UCSD-AML1 (cell line): ENCODE data around the gene ANAPC2.

ENCODE experiments used
- DNase-seq: peaks from one replicate; lab custom pipeline; 2025; ENCODE audit not compliant: unreplicated experiment; lab: John Stamatoyannopoulos, UW

The ANAPC2 gene

DNA sequence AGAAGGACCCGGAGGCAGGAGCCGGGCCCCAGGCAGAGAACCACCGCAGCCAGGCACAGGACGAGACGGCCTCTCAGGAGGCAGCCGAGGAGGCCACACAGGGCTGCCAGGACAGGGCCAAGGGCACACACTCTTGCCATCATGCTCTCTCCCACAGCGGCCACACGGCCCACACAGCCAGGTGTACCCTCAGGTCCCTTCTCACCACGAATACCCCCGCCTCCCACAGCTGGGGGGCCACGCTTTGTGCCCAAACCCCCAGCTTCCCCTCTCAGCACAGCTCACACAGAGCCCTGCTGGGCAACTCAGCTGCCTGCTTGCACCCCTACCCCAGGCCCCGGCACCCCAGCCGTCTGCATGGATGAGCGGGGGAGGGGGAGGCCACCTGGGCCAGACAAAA is 5.4 kb upstream of the ANAPC2 start:
- DNase-seq, result no peak

DNA sequence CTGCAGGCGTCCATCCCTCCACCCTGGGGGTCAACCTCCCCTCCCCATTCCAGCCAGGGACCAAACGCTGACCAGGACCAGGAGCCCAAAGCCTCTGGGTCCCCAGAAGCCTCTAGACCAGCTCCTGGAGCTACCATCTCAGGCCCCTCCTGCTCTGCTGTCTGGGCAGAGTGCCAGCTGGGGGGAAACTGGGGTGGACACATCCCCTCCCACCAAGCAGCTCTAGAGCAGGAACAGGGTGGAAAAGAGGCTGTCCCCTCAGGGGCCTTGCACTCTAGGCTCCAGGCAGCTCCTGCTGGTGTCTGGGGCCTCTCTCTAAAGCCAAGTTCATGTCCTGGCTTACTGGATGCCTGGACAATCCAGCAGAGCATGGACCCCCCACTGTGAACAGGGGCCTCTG is 4.5 kb upstream of the ANAPC2 start:
- no peak for DNase-seq

DNA sequence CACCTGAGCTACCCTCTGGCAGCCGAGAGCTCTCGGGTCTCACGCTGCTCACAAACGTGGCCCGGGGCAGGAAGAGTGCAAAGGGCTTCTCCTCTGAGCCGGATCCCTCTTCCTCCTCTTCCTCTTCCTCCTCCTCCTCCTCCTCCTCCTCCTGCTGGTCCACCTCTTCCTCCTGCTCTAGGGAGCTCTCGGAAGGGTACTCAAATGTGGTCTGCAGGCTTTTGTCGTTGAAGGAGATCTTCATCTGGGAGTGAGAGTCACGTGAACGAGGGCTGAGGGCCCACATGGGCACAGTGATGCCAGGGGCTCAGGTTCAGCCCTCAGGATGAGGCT is 4.1 kb upstream of the ANAPC2 start:
- no peak for DNase-seq

DNA sequence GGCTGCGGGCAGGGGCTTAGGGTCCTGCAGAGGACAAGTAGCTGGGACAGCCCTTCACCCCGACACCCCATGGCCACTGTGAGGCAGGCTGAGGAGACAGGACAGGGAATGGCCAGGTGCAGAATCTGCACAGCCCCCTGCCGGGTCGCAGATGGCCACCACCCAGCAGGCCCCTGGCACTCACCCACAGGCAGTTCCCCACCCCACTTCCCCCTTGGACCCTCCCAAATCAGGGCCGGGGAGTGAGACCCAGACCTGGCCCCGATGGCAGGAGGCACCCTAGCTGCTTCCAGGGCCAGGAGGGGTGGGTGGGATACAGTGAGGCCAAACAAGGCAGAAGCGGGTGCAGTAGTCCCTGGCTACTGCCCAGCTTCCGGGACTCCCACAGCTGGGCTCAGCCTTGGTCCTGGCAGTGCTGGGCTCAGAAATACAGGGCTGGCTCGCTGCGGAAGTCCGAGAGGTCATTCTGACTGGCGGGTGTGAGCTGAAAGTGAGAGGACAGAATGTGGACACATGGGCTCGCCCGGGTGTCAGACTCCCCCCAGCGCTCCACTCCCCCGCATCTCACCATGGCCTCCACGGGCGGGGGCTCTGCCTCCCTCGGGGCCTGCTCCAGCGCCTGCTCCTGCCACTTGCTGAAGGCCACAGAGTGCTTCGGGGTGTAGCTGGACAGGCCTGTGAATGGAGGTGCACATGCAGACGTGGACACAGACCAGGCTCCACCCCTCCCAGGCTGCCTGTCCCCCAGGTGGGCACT is 3.5 kb upstream of the ANAPC2 start:
- no peak for DNase-seq

DNA sequence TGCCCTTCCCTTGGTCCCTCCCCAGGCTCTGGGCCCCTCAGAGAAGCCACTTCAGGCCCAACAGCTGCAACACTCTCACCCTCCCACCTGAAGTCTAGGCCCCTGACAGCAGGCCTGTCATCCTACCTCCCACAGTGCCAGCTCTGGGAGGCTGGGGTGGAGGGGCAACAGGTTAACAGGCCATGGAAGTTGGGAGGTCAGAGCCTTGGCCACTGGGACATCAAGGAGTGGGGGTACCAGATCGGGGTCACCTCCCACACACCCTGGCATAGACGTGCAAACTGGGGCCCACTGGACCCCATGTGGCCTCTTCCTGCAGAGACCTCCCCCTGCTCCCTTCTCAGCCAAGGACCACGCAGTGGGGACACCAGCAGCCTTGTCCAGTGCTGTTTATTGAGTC is 2.9 kb upstream of the ANAPC2 start:
- no peak for DNase-seq

DNA sequence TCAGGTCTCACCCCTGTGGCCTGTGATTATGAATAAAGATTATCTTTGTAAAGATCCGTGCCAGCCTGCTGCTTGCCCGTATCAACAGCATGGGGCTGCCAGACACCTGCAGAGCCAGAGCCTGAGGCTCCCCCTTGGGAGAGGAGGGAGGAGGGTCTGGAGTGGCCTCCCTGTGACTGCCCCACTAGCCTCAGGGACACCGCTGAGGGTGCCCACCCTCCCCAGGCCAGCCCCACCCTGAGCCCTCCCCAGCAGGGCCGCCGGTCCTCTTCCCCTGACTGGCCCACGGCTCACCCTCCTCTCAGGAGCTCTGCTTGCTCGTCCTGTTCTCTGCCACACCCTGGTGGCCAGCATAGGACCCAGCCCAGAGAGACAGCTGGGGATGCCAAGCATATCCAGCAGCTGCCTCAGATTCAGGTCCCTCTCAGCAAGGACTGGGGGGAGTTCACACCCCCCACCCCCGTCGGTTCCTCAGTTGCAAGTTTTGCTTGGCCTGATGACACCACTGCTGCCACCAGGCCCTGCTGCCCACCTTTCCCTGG is 2.0 kb upstream of the ANAPC2 start:
- DNase-seq, result no peak

DNA sequence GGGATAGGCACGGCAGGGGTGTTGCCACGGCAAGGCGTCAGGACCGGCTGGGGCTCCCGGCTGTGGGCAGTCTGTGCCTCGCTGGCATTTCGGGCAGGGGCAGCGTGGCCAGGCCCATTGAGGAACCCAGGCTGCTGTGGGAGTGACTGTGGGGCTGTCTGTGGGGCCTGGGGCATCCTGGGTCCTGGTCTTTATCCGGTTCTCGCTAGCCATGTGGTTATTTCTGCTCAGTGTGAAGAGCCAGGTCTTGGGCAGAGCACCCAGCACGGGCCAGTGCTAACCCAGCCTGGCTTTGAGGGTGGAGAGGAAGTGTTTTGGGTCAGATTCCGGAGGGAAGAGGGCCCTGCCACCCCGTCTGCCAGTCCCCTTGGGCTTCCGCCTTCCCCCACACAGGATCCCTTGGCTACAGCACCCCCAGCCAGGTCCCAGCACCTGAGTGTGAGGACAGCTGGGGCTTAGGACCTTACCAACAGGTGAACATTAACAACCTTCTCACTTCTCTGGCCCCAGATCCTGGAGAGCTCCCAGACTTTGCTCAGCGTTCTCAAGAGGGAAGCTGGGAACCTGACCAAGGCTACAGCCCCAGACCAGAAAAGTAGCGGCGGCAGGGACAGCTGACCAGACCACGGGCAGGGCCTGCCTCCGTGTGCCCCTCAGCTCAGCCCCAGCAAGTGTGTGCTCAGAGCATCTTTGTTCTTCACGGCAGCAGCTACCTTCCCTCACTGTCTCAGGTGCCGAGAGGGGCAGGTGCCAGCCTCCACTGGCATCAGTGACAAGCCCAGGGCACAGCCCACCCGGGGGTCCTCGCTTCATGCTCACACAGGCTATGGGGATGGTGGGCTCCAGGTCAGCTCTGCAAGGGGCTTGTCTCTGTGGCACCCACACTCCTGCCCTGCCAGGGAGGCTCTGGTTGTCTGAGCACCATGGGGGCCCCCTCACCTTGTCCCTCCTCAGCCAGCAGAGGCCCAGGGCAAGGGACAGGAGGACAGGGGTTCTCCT is 1.2 kb upstream of the ANAPC2 start:
- DNase-seq, result no peak

DNA sequence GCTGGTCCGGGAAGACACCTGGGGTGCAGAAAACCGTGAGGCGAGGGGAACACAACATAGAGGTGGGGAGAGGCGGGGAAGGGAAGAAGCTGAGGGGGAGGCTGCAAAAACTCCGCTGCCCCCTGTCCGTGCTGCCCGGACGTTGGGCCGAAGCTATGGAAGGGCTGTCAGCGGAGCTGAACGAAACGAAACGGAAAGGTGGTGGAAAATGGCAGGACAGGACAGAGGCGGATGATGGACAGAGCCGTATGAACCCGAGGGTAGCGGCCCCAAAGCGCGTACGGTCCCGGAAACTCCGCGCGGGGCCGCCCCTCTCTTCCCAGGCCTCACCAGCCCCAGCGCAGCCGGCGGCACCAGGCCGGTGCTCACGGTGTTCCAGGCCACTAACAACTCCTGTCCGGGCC is 272 bp downstream of the ANAPC2 start:
- no peak for DNase-seq

DNA sequence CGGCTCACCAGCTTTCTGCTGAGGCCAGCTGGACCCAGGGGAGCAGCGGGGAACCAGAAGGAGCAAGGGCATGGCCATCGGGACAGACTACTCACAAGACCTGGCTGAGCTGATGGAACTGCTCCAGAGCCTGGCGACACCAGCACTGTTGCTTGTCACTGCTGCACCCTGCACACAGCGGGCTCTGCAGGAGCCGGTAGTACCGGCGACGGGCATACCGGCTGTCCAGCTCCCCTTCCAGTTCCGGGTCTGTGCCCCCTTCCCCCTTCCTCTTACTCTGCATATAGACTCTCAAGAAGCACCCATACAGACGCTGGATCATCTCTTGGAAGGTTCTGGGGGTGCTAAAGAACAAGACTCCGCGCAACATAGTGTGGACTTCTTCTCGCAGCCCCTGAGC is 974 bp downstream of the ANAPC2 start:
- no peak for DNase-seq

DNA sequence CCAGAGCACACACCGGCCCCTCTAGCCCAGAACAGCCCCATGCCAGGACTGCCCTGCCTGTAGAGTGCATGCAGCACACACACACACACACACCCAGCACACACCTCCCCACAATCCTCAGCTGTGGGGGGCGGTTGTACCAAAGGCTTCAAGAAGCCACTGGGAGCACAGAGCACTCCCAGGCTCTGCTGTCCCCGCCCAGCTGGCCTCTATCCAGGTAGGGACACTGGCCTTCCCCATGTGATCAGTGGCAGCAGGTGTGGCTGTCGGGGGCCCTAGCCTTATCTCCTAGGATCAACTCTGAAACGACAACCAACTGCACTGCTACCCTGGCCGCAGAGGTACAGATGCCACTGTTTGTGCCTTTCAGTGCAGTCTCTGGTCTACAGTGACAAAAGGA is 2.0 kb downstream of the ANAPC2 start:
- no peak for DNase-seq

DNA sequence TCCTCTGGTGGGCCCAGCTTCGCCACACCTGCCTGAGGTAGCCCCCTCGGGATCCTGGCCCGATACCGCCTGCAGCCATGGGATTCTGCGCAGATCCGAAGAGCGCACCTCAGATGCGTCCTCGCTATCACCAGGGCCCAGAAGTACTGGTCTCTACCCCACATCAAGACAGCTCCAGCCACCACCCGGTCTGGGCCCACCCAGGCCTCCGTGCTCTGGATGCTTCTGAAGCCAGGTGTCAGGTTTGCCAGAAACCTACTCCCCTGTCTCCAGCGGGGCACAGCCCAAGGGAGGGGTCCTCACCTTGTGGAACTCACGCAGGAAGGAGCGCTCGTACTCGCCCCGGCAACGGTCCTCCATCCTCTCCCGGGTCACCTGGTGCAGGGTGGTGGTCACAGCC is 2.4 kb downstream of the ANAPC2 start:
- no peak for DNase-seq

DNA sequence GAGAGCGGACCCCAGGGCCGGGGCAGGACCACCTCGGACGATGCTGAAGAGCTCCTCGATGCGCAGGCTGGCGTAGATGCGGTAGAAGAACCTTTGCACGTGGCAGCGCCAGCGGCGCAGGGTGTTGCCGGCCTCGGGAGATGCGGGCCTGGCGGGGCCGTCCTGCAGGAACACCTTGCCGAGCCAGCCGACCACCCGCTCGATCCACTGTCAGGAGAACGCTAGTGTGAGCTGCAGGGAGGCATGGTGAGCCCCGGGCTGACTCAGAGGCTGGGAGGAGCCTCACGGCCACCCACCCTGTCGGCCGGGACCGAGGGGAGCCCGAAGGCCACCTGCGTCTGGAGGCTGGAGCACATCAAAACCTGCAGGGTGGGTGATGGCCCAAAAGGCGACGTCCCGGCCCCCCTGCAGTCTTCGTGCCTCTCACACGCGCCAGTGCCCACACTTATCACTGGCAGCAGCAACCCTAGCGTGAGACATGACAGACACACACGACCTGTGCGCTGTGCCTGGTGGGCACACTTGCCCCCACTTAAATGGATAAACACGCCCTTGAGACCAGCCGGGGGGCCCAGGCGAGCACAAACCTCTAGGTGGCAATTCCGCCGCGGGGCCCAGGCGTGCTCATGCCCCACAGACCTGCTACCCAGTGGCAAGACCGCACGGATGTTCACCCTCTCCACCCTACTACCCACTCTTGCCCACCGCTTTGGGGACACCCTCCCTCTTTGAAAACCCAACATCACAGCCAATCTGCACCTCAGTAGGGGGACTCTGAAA is 3.3 kb downstream of the ANAPC2 start:
- DNase-seq, result no peak

DNA sequence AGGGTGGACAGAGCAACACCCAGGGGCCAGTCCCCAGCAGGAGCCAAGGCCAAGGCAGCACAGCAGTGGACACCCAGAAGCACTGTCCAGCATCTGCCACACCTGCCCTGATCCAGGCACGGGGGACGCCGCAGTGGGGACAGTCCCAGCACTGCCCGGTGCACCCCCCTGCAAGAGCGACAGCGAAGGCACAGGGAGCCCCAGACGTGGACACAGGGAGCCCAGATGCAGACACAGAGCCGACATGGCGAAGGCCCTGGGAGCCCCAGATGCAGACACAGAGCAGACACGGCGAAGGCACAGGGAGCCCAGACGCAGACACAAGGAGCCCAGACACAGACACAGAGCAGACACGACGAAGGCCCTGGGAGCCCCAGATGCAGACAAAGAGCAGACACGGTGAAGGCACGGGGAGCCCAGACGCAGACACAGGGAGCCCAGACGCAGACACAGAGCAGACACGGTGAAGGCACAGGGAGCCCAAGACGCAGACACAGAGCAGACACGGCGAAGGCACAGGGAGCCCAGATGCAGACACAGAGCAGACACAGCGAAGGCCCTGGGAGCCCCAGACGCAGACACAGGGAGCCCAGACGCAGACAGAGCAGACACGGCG is 4.3 kb downstream of the ANAPC2 start:
- no peak for DNase-seq

DNA sequence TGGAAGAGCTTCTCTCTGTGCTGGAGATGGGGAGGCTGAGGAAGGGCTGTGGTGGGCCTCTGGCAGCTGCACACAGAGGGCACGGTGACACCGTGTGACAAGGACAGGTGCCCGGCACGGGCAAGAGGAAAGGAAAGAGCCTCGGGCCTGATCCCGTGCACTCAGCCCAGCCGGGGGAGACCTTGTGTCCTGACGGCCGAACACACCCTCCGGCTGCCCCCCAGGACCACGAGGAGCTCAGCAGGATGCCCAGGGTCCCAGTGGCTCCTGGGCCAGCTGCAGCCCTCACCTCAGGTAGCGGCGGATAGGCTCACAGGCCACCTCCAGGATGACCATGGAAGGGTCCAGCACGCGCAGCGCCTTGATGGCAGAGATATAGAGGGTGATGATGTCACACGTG is 5.5 kb downstream of the ANAPC2 start:
- no peak for DNase-seq

DNA sequence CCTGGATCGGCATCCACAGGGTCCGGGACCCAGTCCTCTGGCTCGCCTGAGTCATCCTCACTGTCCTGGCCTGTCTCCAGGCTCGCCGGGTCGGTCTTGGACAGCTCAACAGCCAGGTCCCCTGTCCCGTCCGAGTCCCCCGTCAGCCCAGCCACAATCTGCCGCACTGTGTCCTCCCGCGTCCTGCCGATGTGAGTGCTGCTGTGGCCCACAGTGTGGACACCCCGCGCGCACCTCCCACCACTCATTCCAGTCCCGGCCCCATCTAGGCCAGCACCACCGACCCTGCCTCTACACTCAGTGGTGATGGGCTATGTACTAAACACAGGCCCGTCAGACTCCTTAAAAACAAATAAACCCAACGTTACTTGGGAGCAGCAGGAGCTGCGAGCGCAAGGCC is 6.7 kb downstream of the ANAPC2 start:
- DNase-seq, result no peak

DNA sequence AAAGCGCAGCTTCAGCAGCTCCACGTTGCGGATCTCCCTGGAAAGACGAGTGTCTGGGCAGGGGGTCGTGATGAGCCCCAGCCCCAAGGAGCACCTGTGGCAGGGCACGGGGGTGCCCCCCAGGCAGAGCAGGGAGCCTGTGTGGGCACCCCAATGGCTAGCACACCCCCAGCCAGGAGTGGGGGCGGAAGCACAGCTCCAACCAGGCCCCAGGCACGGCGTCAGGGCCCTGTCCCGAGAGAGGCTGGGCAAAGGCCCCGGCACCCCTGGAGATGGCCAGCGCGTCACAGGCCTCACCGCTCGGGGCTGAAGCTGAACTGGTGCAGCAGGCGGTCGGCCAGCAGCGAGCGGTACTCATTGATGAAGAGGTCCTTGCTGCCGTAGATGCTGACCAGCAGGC is 7.9 kb downstream of the ANAPC2 start:
- no peak for DNase-seq

DNA sequence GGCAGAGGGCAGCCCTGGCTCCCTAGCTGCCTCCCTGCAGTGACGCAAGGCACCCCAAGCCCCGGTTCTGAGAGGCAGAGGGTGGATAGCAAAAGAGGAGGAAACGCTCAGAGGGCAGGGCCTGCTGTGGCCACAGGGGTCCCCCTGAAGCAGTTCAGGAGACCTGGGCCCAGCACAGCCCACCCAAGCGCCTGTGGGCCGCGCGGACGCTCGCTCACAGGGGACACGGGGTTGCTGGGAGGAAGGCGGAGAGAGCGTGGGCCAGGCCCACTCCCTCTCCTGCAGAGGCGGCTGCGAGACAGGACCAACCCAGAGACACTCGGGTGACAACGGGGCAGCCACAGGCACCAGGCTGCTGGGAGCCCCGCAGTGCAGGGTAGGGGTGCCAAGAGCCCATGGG is 8.6 kb downstream of the ANAPC2 start:
- no peak for DNase-seq

DNA sequence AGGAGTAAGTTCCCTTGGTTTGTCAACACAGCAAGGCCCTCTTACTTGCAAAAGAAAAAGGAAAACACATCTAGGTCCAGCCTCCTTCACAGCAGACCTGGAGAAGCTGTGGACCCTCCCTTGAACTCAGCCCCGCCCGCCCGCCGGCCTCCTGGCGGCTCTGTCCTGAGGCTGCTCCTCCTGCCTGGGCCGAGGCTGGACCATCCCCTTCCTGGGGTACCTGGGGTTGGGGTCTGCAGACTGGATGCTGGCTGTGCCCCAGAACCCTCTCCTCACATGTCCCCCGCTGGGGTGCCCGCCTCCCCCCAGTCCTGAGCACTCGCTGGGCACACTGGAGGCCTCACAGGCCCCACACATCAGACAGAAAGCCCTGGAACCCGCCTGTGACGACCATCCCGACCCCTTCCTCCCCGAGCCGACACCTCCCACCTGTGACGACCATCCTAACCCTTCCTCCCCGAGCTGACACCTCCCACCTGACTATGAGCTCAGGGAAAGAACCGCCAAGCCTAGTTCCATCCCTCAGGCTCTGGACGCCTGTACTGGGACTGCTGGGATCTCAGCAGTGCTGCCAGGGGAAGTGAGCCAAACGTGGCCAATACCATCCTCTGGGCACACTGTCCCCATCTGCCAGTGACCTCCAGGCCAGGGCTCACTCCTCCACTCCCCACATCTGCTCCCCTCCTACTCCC is 9.3 kb downstream of the ANAPC2 start:
- DNase-seq, result no peak

DNA sequence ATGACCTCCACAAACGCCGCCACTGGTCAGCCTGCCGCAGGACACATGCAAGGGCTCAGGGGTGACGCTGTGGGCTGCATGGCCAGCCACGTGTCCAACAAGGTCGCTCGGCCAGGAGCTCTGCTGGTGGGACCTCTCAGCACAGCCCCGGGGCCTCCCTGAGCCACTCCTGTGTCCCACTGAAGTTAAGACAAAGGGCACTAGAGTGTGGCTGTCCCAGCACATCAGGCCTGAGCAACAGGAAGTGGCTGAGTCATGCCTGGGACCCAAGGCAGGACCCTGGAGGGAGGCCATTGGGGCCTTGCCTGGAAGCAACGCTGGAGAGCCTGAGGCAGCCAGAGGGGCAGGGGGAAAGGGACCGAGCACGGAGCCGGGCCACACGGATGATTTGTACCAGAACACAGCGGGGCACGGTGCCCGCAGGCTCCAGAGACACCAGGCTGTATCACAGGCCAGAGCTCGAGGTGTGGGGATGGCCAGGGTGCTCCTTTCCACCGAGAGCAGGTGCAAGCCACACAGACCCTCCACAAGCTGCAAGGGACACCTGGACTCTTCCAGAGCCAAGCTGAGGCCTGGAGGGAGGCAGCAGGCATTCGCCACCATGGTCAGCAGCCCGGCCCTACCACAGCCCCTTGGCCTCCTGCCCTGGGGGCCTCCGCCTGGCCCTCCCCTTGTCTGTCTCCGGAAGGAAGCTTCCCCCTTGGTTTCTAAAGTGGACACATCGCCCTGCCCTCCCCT is 10.0 kb downstream of the ANAPC2 start:
- DNase-seq, result no peak
